Measurements from ENCODE around the gene NLRP13.
"Not testable (repeated sequence)": the region's sequence is repeated elsewhere in the genome, so short reads cannot be mapped to it uniquely, and the experiment has no call there.

NLRP13 gene

GRCh38 chr19:55931936-55932386 is at the start of gene NLRP13:
Gene NLRP13 (minus strand): TSS chr19:55932336. CDS start chr19:55932311, 25 bp downstream.
- no peak for DNase-seq (ENCODE audit: low spot score)

GRCh38 chr19:55980415-55980814 is 48.3 kb upstream of the NLRP13 start:
- no peak for DNase-seq (ENCODE audit: low spot score)

- no peak for DNase-seq (ENCODE audit: low spot score)
These were observed 41.8 kb upstream of the NLRP13 start for GRCh38 chr19:55973982-55974381.

DNA sequence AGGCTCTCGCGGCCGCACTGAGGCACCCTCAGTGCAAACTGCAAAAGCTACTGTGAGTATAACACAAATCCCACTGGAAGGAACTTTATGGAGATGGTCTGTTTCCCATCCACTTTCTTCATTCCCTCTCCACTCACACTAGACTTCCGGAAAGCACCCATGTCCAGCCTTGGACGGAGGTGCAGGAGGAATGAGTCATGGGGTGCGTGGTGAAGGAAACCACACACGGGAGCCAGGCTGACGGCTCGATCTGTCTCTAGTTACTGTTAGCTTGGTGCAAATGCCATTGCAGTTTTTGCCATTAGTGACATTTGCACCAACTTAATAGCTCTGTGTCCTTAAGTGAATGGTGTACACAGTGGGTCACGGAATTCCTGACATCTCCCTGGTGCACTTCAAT is 30.1 kb upstream of the NLRP13 start:
- no peak for DNase-seq (ENCODE audit: low spot score)

DNA sequence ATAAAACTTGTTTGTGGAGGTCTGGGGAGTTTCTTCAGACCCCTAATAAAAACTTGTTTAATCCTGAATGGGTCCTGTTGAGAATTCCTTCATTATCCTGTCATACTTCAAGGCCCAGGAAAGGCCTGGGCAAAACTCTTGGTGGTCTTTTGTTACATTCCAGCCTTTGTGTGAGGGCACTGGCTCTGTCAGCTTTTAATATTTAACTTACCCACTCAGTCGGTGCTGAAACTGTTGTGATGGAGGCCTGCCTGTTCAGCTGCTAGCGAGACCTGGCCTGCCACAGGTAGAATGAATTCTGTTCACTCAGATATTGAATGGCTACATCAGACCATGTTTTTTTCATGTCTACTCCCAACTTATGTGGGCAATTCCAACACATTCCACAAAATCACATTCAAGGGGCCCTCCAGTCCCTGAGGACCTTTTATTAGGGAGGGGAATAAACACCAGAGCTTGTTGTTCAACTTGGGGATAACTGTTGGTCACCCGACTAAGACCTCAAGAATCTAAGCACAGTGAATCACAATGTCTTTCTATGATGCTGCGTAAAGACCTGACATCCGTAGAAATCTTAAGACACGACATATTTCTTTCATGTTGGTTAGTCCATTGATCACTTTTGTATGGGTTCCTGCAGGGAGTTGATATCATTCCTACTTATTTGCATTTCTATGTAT is 28.0 kb upstream of the NLRP13 start:
- no peak for DNase-seq (ENCODE audit: low spot score)

DNA sequence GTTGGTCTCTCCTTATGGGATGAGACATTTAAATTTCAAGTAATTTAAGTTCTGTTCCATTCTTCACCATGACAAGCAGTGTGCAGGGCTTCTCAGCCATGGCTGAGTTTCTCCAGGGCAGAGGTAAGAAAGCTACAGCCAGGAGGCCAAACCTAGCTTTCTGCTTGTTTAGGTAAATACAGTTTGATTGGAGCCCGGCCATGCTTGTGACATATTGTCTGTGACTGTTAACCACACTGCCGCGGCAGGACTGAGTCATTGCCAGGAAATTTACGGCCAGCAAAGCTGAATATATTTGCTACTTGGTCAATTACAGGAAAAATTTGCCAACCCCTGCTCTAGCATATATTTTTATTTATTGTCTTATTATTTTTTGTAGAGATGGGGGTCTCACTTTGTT is 26.2 kb upstream of the NLRP13 start:
- no peak for DNase-seq (ENCODE audit: low spot score)

DNA sequence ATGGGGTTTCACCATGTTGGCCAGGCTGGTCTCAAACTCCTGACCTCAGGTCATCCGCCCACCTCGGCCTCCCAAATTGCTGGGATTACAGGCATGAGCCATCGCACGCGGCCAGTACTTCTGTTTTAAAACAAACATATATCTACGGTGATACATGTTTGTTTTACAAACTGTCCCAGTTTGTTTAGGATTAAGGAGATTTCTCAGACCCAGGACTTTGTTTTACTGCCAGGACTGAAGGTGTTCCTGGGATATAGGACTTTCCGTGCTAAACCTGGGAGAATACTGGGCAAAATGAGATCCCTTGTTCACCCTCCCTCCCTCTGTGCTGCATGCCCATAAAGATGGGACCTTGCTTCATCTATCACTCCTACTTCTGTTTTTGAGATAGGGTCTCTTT is 24.3 kb upstream of the NLRP13 start:
- no peak for DNase-seq (ENCODE audit: low spot score)

DNA sequence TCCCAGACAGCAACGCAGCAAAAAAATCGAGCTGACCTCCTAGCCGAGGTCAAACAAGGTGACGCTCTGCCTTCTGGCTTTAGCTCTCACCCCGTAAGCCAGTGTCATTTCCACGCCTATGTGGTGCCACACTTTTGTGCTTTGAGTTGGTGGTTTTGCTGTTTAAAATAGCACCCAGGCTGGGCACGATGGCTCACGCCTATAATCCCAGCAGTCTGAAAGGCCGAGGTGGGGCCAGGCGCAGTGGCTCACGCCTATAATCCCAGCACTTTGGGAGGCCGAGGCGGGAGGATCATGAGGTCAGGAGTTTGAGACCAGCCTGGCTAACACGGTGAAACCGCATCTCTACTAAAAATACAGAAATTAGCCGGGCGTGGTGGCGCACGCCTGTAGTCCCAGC is 18.4 kb upstream of the NLRP13 start:
- DNase-seq (ENCODE audit: low spot score): not testable (repeated sequence)

DNA sequence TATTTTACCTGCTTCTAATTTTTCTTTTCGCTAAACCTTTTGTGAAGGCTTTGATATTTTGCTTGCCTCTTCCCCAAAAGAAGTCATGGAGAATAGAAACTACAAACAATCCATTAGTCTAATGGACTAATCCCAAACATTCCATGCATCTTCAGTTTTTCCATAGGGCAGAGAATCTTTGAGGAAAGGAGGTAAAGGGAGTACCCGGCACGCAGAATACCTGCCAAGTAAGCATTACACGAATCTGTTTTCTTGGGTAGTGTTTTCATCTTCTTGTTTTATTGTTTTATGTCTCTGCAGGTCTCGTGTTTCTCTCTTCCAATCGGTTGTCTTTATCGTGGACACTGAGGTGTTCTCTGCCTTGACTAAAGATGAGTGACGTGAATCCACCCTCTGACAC is 15.4 kb upstream of the NLRP13 start, which contains the start of gene NLRP8:
Gene NLRP8 (plus strand): TSS at position 301 of the 400 bp plus-strand sequence.
- DNase-seq (ENCODE audit: low spot score): no peak

- DNase-seq (ENCODE audit: low spot score): no peak
These were observed 8.2 kb upstream of the NLRP13 start for GRCh38 chr19:55940306-55940705.

DNA sequence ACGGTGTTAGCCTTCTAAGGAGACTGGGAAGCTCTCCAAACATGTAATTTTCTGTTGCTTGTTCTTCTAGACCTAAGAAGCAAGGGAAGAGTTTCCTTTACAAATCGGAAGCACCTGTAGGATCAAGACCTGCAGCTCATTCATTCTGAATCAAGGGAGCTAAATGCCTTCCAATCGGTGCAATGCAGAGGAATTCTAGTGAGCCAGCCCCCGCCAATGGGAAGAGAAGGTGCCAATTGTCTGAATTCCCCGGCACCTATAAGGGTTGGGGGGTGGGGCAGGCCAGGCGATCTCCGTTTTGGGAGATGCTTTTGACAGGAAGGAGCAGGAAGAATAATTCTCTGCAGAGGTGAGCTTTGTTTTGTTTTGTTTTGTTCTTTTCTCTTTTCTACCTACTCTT is 7.1 kb upstream of the NLRP13 start:
- no peak for DNase-seq (ENCODE audit: low spot score)

DNA sequence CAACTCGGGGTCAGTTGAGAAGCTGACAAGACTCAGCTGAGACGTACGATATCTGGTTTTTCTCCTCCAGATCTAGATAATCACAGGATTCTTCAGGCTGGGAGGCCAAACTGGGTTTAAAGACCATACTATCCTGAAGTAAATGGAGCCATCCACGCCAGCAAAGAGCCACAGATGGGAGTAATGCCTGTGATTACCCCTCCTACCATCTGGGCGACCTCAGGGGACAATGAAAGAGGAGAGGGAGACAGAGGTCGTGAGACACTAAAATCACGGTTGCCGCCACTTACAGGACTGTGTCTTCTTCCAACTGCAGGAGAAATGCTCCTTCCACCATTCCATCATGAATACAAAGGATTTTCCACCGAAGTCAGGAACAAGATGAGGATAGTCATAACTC is 3.1 kb upstream of the NLRP13 start:
- no peak for DNase-seq (ENCODE audit: low spot score)

GRCh38 chr19:55930996-55931515 is 1.1 kb downstream of the NLRP13 start:
- no peak for DNase-seq (ENCODE audit: low spot score)

- DNase-seq (ENCODE audit: low spot score): not testable (repeated sequence)
These were observed 2.9 kb downstream of the NLRP13 start for GRCh38 chr19:55929258-55929657.

GRCh38 chr19:55927991-55928390 is 4.1 kb downstream of the NLRP13 start:
- no peak for DNase-seq (ENCODE audit: low spot score)

DNA sequence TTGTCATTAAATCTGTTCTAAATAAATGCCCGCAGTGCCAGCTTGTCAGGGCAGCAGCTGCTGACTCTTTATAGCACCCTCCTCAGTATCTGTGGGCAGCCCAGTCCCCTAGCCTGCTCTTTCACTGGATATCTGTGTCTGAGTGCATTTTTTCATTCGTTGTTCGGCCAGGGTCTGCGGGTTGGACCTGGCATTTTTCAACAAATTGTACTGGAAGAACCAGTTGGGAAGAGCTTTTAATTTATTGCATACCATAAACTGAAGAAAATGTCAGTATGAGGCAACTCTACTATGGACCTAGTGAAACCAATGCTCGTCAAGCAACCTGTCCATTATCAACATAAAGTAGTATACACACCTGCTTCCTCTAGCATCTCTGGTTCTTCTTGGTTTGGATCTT is 8.6 kb downstream of the NLRP13 start:
- DNase-seq (ENCODE audit: low spot score): no peak

DNA sequence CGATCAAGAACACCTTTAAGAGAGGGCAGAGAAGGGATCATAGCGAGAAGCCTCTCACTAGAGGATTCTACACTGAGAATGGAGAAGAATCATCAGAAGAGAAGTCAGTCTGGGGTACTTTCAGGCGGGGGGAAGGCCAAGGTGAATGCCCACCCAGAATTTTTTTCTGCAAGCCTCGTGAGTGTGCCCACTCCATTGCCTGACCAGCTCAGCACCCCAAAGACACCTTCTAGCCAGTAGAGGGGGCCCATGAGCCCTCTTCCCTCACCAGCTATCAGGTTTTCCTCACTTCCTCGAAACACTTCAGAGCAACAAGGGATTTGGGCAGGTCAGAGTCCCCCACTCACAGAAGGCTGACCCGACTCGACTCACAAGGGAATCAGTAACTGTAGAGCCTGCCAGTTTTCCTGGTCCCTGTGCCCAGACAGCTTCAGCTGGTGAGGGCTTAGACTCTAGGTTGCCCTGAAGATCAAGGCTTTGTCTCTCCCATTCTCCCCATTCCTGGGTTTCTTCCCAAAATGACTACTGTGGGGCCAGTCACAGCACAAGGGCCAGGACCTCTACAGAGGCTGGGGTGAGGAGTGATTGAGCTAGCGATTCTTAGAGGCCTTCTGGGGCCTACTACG is 18.4 kb downstream of the NLRP13 start:
- no peak for DNase-seq (ENCODE audit: low spot score)

GRCh38 chr19:55912916-55913315 is 19.2 kb downstream of the NLRP13 start:
- DNase-seq (ENCODE audit: low spot score): no peak

DNA sequence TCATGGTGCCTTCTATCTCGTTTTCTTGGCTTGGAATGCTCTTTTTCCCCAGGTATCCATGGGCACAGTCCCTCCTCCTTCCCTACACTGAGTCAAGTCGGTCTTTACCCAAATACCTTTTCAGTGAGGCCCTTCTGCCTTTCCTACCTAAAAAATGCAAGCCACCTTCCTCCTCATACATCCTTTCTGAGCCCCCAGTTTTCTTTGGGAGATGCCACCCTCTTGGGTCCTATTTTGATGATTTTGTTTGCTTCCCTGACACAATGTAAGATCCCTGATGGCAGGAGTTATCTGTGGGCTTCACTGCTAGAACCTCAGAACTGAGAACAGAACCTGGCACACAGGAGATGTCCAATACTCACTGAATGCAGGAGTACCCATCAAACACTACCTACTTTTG is 22.3 kb downstream of the NLRP13 start:
- DNase-seq (ENCODE audit: low spot score): no peak

DNA sequence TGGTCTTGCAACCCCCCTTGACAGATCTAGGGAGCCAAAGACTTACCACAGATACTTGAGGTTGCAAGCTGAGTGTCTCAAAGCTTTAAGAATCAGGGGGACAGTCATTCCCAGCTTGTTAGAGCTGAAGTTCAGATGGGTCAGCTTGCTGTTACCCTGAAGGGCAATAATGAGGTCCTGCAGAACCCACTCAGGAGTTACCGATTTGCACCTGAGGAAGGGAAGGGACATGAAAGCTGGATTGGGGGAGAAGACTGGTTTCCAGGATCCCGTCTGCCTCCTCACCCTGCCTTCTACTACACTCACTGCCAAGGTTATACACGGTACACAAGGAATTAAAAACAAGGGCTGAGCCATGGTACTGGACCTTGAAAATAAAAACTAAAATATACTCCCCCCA is 24.4 kb downstream of the NLRP13 start:
- no peak for DNase-seq (ENCODE audit: low spot score)

DNA sequence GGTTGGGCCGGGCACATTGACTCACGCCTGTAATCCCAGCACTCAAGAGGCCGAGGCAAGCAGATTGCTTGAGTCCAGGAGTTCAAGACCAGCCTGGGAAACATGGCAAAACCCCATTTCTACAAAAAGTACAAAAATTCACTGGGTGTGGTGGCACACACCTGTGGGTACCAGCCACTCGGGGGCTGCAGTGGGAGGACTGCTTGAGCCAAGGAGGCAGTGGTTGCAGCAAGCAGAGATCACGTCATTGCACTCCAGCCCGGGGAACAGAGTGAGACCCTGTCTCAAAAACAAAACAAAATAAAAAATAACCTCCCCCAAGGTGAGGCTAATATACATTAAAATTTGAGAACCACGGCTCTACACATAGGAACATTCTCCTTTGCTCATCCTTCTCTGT is 24.9 kb downstream of the NLRP13 start:
- no peak for DNase-seq (ENCODE audit: low spot score)

DNA sequence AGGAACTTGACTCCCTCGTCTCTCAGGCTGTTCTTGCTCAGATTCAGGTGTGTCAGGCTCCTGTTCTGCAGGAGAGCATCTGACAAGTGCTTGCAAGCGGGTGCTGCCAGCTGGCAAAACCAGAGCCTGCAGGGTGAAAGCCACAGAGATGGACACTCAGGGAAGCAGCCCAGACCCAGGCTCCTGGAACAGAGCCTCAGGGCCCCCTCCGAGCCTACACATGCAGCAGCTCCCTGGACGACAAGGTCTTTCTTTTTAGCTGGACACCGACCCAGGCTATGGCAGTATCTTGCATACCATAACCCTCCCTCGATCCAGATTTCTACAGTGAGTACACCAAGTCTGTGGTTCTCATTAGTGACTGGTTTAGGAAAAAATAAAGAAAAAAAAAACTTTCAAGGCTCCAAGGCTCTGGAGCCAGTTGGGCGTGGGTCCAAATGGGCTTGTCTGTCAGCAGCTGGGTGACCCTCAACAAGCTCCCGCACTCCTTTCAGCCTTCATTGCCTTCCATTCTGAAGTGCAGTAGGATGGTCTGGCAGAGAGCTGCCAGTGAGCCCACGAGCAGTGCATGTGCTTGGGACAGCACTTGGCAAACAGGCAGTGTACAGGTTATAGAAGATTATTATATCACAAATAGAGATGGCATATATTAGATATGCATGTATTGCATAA is 29.9 kb downstream of the NLRP13 start:
- DNase-seq (ENCODE audit: low spot score): no peak

All from AG08396 (cell line).